SU-DHL-6 (cell line): ENCODE results near the gene DTYMK.

ENCODE experiments used
- EZH2phosphoT487 ChIP-seq: fragments of 200-600 bp; sonication (generic), shearing (Covaris generic); conservative IDR thresholded peaks from 2 replicates; pipeline ENCODE4 v1.6.1; 2018; ENCODE audit warnings: mild to moderate bottlenecking, antibody characterized with exemption, low read length, moderate library complexity, mixed read lengths
- TF ChIP-seq, protein P1 (sequence below): fragments of 200-600 bp; sonication (generic); IDR thresholded peaks from one replicate; pipeline ENCODE4 v1.5.1; 2017; ENCODE audit warnings: antibody characterized with exemption, mild to moderate bottlenecking, low read length, moderate library complexity; ENCODE audit not compliant: insufficient read depth, poor library complexity, severe bottlenecking

DNA sequence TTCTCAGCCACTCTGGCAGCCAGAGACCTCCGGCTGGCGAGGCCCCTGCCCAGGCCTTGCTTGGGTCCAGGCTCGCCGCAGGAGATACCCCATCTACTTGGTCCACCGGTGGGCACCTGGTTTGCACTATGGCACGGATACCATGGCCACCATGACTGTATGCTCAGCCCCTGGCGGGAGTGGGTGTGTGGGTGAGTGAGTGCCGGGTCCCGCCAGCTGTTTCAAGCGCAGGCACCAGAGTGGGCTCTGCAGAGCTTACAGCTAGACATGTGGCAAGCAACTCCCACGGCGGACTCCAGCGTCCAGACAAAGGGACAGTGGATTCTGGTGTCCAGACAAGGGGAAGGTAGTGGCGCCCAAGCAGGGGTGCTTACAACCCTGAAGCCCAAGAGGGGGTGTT, 47.7 kb downstream of the DTYMK start:
- TF ChIP-seq, protein P1, sequence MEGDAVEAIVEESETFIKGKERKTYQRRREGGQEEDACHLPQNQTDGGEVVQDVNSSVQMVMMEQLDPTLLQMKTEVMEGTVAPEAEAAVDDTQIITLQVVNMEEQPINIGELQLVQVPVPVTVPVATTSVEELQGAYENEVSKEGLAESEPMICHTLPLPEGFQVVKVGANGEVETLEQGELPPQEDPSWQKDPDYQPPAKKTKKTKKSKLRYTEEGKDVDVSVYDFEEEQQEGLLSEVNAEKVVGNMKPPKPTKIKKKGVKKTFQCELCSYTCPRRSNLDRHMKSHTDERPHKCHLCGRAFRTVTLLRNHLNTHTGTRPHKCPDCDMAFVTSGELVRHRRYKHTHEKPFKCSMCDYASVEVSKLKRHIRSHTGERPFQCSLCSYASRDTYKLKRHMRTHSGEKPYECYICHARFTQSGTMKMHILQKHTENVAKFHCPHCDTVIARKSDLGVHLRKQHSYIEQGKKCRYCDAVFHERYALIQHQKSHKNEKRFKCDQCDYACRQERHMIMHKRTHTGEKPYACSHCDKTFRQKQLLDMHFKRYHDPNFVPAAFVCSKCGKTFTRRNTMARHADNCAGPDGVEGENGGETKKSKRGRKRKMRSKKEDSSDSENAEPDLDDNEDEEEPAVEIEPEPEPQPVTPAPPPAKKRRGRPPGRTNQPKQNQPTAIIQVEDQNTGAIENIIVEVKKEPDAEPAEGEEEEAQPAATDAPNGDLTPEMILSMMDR, result no peak
- TF ChIP-seq EZH2phosphoT487, result no peak
